GM19463 (cell line): Measurements from ENCODE around the gene PRR23A.

Source experiments
- ATAC-seq: cut with Tn5 transposase; IDR thresholded peaks from one replicate; pipeline ENCODE4 v1.9.1; 2021; ENCODE audit warnings: mild to moderate bottlenecking, moderate library complexity; ENCODE audit not compliant: unreplicated experiment

PRR23A gene

DNA sequence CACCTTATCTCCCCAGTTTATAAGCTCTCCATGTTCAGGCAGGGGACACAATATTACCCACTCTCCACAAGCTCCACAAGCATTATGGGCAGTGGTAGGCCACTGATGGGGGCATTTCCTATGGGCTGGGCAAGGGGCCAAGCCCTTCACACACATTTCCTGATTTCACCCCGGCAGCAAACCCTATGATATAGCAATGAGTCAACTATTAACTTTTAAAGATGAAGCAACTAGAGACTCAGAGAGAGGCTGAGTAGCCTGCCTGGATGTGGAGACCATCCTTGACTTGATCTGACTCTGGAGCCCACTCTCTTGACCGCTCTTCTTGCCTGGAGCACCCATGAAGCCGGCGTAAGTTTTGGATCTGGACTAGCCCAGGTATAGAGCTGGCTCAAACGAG lies 31.6 kb downstream of the PRR23A start:
- ATAC-seq, result no peak

DNA sequence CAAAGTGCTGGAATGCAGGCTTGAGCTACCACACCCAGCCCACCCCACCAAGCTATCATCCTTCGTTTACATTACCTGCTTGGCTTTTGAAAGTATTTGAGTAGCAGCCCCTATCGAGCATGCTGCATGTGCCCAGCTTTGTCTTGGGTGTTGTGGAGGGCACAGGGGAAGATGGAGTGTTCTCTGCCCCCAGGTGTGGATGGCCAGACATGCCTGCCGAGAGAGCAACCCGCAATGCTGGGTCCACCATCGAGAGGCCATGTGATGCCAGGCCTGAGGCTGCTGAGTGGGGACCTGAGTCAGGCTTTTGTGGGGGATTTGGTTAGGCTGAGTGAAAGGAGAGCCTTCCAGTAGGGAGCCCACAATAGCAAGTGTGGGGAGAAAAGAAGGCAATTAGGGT lies 33.1 kb downstream of the PRR23A start:
- ATAC-seq, result no peak

DNA sequence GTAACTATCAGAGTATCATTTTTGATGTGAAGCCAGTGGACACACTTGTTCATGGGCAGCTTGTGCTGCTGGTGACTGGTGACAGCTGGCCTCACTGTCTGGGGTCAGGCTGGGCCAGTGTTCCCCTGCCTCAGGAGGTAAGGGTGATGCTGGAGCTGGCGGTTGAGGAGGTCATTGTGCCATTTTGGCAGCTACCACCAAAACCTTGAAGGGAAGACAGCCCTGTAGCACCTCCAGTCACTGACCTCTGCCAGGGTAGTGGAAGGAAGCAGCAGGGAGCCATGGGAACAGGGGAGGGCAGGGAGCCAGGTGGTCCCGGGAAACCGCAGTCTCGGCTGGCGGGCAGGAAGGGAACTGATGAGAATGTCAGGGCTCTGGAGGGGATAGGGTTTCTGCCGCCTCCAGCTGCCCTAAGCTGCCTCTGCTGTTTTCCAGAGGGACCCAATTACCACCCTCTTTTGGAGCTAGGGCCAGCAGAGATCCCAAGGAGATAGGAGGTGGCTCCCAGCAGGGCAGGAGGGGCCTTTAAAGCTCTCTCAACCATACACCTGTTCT lies 34.2 kb downstream of the PRR23A start:
- ATAC-seq, result no peak

DNA sequence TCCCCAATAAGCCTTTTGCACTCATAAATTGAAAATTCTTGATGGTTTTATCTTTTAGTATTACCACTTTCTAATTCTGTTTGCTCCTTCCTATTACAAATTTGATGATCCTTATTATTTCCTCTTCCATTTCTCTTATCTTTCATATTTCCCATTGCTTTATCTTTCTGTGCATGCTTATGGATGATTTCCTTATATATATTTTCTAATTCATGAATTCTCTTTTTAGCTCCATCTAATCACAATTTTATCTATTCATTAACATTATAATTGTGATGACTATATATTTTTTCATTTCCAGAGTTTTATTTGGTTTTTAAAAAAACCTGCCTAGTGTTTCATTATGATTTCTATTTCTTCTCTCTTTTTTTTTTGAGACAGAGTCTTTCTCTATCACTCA lies 41.1 kb downstream of the PRR23A start:
- no peak for ATAC-seq

DNA sequence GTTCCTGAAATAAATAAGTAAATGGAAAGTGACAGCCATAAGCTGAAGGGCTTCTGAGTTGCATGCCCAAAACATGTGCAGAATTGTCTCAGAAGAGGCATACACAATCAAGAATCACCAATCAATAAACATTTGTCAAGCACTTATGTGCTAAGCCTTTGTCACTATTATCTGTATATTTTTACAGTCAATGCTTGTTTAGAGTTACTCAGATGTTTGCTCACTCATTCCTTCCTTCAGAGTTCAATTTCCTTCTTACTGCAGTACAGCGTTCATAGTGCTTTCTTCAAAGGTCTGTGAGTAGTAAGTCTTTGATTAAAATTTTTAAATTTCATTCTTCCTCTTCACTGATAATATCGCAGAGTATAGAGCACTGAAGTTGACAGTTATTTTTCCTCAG lies 41.8 kb downstream of the PRR23A start:
- no peak for ATAC-seq

DNA sequence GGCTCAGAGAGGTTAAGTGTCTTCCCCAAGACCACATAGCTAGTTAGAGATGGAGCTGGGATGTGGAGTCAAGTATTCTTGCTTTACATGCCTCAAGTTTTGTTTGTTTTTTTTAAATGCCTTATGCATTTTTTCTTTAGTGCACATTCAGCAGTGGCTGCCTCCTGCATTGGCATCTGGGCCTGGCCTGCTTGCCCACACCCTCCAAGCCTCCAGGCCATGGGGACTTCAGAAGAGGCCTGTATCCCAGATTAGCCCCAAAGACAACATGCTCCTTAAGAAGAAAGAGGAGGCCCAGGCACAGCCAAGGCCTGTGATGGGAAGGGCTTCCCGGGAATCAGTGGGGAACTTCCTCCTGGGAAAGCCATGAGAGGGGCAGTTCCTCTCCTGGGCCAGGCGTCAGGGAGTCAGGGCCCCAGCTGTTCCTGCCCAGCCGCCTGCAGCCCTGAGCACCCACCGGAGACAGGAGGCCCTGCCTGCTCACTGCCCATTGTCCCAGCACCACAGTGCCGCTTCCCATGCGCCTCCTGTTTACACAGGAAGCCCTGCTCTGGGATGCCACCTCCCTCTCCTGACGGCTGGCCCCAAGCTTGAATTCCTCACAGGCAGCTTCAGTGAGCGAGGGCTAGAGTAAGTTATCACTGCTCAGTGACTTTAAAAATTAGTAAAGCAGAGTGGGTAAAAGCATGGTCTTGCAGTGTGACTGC lies 43.1 kb downstream of the PRR23A start:
- no peak for ATAC-seq

DNA sequence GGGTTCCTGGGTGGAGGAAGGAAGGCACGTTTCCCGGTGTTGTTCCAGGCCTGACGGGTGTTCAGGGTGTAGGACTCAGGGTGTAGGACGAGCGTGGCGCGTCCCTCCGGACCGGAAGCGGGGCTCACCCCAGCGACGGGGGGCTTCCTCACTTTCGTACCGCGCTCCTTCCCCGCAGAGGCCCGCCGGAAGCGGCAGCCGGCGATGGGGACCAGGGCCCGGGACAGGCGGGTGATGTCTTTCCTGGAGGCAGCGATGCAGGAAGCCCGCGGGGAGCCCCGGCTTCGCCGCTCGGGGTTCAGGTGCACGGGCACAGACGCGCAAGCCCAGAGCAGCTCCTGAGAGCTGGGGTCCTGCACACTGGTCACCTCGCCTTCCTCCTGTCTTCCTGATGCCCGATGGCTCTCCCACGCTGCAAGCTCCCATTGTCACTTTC lies 45.6 kb downstream of the PRR23A start:
- no peak for ATAC-seq
